ENCODE results near the gene SDE2. TPM values are rescaled to one million over a fixed set of nuclear protein-coding genes. Genes with fewer than 3 reads are reported as not detected.

SDE2 gene
- total and polyA plus RNA-seq, 10 of the 15 experiments (the other 5 are each of a cell fraction or from before 2014, with no cell fraction given), result 2.7 to 19.4 (median 12.6) TPM

- TF ChIP-seq SKIL (IDR thresholded peaks at IDR 0.05; ENCODE audit: low read depth, poor library complexity, severe bottlenecking), result no peak
- TF ChIP-seq, protein P1, sequence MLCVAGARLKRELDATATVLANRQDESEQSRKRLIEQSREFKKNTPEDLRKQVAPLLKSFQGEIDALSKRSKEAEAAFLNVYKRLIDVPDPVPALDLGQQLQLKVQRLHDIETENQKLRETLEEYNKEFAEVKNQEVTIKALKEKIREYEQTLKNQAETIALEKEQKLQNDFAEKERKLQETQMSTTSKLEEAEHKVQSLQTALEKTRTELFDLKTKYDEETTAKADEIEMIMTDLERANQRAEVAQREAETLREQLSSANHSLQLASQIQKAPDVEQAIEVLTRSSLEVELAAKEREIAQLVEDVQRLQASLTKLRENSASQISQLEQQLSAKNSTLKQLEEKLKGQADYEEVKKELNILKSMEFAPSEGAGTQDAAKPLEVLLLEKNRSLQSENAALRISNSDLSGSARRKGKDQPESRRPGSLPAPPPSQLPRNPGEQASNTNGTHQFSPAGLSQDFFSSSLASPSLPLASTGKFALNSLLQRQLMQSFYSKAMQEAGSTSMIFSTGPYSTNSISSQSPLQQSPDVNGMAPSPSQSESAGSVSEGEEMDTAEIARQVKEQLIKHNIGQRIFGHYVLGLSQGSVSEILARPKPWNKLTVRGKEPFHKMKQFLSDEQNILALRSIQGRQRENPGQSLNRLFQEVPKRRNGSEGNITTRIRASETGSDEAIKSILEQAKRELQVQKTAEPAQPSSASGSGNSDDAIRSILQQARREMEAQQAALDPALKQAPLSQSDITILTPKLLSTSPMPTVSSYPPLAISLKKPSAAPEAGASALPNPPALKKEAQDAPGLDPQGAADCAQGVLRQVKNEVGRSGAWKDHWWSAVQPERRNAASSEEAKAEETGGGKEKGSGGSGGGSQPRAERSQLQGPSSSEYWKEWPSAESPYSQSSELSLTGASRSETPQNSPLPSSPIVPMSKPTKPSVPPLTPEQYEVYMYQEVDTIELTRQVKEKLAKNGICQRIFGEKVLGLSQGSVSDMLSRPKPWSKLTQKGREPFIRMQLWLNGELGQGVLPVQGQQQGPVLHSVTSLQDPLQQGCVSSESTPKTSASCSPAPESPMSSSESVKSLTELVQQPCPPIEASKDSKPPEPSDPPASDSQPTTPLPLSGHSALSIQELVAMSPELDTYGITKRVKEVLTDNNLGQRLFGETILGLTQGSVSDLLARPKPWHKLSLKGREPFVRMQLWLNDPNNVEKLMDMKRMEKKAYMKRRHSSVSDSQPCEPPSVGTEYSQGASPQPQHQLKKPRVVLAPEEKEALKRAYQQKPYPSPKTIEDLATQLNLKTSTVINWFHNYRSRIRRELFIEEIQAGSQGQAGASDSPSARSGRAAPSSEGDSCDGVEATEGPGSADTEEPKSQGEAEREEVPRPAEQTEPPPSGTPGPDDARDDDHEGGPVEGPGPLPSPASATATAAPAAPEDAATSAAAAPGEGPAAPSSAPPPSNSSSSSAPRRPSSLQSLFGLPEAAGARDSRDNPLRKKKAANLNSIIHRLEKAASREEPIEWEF (IDR thresholded peaks at IDR 0.05; ENCODE audit: insufficient replicate concordance, low read depth, low read length), result no peak
- no peak for TF ChIP-seq NFYA (IDR thresholded peaks at IDR 0.05; ENCODE audit: borderline replicate concordance, low read depth, low read length)
- TF ChIP-seq BCL11A (IDR thresholded peaks at IDR 0.05; ENCODE audit: low read depth, low read length), result no peak
- no peak for TF ChIP-seq BHLHE40 (IDR thresholded peaks at IDR 0.05; ENCODE audit: borderline replicate concordance in 1 of 2, low read depth in 2 of 2, low read length in 1 of 2)
- TF ChIP-seq SUPT20H (IDR thresholded peaks at IDR 0.05; ENCODE audit: borderline replicate concordance, control insufficient read depth, low read depth, low read length), result no peak
- TF ChIP-seq TARDBP (IDR thresholded peaks at IDR 0.05; ENCODE audit: borderline replicate concordance), result no peak
- no peak for TF ChIP-seq FOXK2 (IDR thresholded peaks at IDR 0.05)
- TF ChIP-seq EP300 (IDR thresholded peaks at IDR 0.05; ENCODE audit: borderline replicate concordance in 1 of 2, control insufficient read depth in 1 of 2, low read depth in 2 of 2, low read length in 2 of 2), result no peak
- TF ChIP-seq, protein P2, sequence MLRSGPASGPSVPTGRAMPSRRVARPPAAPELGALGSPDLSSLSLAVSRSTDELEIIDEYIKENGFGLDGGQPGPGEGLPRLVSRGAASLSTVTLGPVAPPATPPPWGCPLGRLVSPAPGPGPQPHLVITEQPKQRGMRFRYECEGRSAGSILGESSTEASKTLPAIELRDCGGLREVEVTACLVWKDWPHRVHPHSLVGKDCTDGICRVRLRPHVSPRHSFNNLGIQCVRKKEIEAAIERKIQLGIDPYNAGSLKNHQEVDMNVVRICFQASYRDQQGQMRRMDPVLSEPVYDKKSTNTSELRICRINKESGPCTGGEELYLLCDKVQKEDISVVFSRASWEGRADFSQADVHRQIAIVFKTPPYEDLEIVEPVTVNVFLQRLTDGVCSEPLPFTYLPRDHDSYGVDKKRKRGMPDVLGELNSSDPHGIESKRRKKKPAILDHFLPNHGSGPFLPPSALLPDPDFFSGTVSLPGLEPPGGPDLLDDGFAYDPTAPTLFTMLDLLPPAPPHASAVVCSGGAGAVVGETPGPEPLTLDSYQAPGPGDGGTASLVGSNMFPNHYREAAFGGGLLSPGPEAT (IDR thresholded peaks at IDR 0.05; ENCODE audit: low read depth), result no peak
- no peak for TF ChIP-seq ZZZ3 (IDR thresholded peaks at IDR 0.05; ENCODE audit: control insufficient read depth, insufficient read length, low read depth)
- no peak for TF ChIP-seq MYB (IDR thresholded peaks at IDR 0.05; ENCODE audit: borderline replicate concordance, low read depth, low read length)
- TF ChIP-seq SP1 (IDR thresholded peaks at IDR 0.05; ENCODE audit: low read depth, low read length), result no peak
- TF ChIP-seq BRCA1 (IDR thresholded peaks at IDR 0.05; ENCODE audit: low read depth, low read length), result no peak
These were observed 53.0 kb downstream of the SDE2 start (continued) for GRCh38 chr1:225946082-225946620.
